Activated naive CD8-positive, alpha-beta T cell treated with anti-CD3 and anti-CD28 coated beads, Interleukin-2, amount 10 ng/mL, durations not matched to agents 7 days and 5 days (primary cell): ENCODE data around the gene ADAMTS10. TPM values are rescaled to one million over a fixed set of nuclear protein-coding genes. Genes with fewer than 3 reads are reported as not detected.
"Not testable (repeated sequence)": the region's sequence is repeated elsewhere in the genome, so short reads cannot be mapped to it uniquely, and the experiment has no call there.

ENCODE experiments used
- ATAC-seq: fragments of 150-1000 bp; cut with Tn5 transposase; one replicate; pipeline ENCODE4 v1.10.0; 2021; ENCODE audit warnings: low read depth, moderate library complexity
- POLR2A ChIA-PET: fragments of 350-600 bp; sonication (Branson Sonifier 250); formaldehyde crosslinking; loops from one replicate; lab custom pipeline; 2021; ENCODE audit warnings: antibody characterized with exemption; lab: Charles Lee
- DNase-seq: peaks from one replicate; pipeline ENCODE4 v3.0.0; 2021
- H3K27ac Mint-ChIP-seq: one replicate; pipeline ENCODE4 v1.8.0; 2022; ENCODE audit warnings: mild to moderate bottlenecking, mixed read lengths
- H3K27me3 Mint-ChIP-seq: one replicate; pipeline ENCODE4 v1.8.0; 2022; ENCODE audit warnings: mild to moderate bottlenecking, moderate library complexity, mixed read lengths
- H3K36me3 Mint-ChIP-seq: one replicate; pipeline ENCODE4 v1.8.0; 2021; ENCODE audit warnings: mild to moderate bottlenecking, mixed read lengths
- H3K4me1 Mint-ChIP-seq: one replicate; pipeline ENCODE4 v1.8.0; 2021; ENCODE audit warnings: mixed read lengths
- H3K4me3 Mint-ChIP-seq: one replicate; pipeline ENCODE4 v1.8.0; 2022; ENCODE audit warnings: mild to moderate bottlenecking, moderate library complexity, mixed read lengths
- H3K9me3 Mint-ChIP-seq: one replicate; pipeline ENCODE4 v1.8.0; 2021; ENCODE audit warnings: mixed read lengths
- total RNA-seq, 2 experiments: library from RNA; stranded (reverse); gene quantifications; one replicate each; pipeline ENCODE4 v1.2.3, GENCODE V29; 2021

ADAMTS10 gene
- total RNA-seq, 2 experiments from 2014 or later: 40.3 to 41.3 TPM

DNA sequence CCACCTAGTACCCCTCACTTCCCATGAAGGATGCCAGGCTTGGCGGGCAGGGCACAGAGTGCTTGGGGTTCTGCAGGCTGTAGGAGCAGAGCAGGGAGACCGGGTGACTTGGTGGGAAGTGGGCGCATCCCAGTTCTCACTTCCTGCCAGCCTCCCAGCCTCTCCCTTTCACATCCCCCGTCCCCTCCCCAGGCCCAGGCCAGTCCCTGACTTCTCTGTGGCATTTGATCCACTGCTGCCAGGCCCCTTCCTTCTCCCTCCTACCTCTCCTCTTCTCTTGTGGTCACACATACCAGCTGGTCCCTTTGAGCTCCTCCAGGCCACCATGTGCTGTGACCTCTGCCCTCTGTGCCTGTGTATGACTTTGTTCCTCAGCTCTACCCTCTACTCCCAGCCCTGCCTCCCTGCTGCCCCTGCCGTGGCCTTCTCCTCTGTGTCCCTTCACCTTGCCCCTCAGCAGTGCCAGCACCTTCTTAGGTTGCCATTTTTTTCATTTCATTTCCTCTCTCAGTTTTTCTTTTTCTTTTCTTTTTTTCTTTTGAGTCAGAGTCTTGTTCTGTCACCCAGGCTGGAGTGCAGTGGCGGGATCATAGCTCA is 52.8 kb downstream of the ADAMTS10 start:
- ATAC-seq: peak; percentile 26
- no peak for DNase-seq
- Mint-ChIP-seq H3K27me3 (no peaks in the 10 kb centered on the region), H3K36me3 (peaks cover 38% of the 10 kb centered on the region), H3K4me3 (no peak overlapping the region), H3K4me1 (peaks cover 18% of the 10 kb centered on the region), H3K27ac (peak overlapping the region; percentile 80), H3K9me3 (no peaks in the 10 kb centered on the region)
- POLR2A ChIA-PET: interaction anchor here (0.6 kb wide), 1 partner anchor 43 kb away, joined by 3 read pairs; no protein-coding TSS in a partner anchor

DNA sequence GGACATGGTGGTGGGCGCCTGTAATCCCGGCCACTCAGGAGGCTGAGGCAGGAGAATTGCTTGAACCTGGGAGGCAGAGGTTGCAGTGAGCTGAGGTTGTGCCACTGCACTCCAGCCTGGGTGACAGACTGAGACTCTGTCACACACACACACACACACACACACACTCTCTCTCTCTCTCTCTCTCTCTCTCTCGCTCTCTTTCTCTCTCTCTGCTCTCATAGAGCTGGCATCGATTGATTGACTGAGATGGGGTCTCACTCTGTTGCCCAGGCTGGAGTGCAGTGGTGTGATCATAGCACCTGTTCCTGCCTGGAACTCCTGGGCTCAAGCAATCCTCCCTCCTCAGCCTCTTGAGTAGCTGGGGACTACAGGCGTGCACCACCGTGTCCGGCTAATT is 56.8 kb downstream of the ADAMTS10 start:
- peak overlapping the region; percentile 42 for H3K27ac Mint-ChIP-seq
- peaks cover 41% of the 10 kb centered on the region for H3K36me3 Mint-ChIP-seq
- DNase-seq, POLR2A ChIA-PET, H3K27me3 Mint-ChIP-seq, H3K9me3 Mint-ChIP-seq, ATAC-seq, H3K4me3 Mint-ChIP-seq: not testable (repeated sequence)
- H3K4me1 Mint-ChIP-seq: peaks cover 12% of the 10 kb centered on the region

- H3K9me3 Mint-ChIP-seq: no peaks in the 10 kb centered on the region
- peaks cover 5% of the 10 kb centered on the region for H3K4me1 Mint-ChIP-seq
- H3K27ac Mint-ChIP-seq: peak overlapping the region; percentile 17
- H3K4me3 Mint-ChIP-seq: no peak overlapping the region
- ATAC-seq (no peak), DNase-seq (no peak)
- H3K36me3 Mint-ChIP-seq: peaks cover 39% of the 10 kb centered on the region
- no peaks in the 10 kb centered on the region for H3K27me3 Mint-ChIP-seq
- POLR2A ChIA-PET: no interaction called here
These were observed 57.7 kb downstream of the ADAMTS10 start for GRCh38 chr19:8552810-8553209.

GRCh38 chr19:8550070-8550469 is 60.4 kb downstream of the ADAMTS10 start:
- no peaks in the 10 kb centered on the region for H3K27me3 Mint-ChIP-seq
- DNase-seq (no peak), ATAC-seq (no peak)
- POLR2A ChIA-PET: interaction anchor here (1.5 kb wide), 1 partner anchor 19 kb away, joined by 4 read pairs; no protein-coding TSS in a partner anchor
- H3K36me3 Mint-ChIP-seq: peaks cover 44% of the 10 kb centered on the region
- peaks cover 2% of the 10 kb centered on the region for H3K4me1 Mint-ChIP-seq
- H3K9me3 Mint-ChIP-seq: no peaks in the 10 kb centered on the region
- no peak overlapping the region for H3K4me3 Mint-ChIP-seq
- H3K27ac Mint-ChIP-seq: no peak overlapping the region

DNA sequence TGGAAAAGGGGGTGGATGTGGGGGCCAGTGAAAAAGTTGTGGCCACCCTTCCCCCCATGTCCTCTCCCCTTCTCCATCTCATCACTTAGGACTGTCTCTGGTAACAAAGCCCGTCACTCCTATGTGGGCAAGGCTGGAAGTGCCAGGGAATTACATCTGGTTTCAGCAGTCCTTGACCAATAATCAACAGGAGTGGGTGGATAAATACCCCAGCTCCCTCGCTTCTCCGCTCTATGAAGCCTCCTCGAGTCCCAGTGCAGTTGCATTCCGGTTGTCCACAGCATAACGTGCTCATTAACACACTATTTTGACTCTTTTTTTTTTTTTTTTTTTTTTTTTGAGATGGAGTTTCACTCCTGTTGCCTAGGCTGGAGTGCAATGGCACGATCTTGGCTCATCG is 64.8 kb downstream of the ADAMTS10 start:
- DNase-seq (no peak), ATAC-seq (no peak)
- Mint-ChIP-seq H3K4me1 (no peaks in the 10 kb centered on the region), H3K4me3 (no peak overlapping the region), H3K27ac (no peak overlapping the region), H3K9me3 (no peaks in the 10 kb centered on the region), H3K27me3 (no peaks in the 10 kb centered on the region), H3K36me3 (peaks cover 28% of the 10 kb centered on the region)
- POLR2A ChIA-PET: interaction anchor here (1.2 to 1.6 kb wide), 3 partner anchors 25 to 59 kb away, joined by 3 to 4 read pairs (median 3); partner anchors contain the start of gene MYO1F

DNA sequence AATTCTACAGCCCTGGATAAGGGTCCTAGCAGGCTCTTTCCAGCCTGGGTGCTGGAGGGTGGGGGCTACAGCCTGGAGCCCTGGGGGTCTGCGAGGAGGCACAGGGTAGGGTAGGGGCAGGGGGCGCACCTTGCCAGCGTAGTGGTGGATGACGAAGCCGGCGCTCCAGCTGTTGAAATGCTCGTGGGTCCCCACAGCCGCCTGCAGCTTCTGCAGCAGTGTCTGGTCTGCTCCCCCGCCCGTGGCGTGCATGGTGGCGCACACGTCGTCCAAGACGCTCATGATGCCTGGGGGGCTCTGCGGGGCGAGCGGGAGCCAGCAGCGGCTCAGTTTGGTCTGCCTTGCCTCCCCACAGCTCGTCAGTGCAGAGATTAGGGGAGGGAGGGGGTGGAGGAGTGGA is 66.3 kb downstream of the ADAMTS10 start:
- H3K36me3 Mint-ChIP-seq: peaks cover 29% of the 10 kb centered on the region
- H3K4me3 Mint-ChIP-seq: no peak overlapping the region
- no peak for DNase-seq
- no peak overlapping the region for H3K27ac Mint-ChIP-seq
- no peaks in the 10 kb centered on the region for H3K9me3 Mint-ChIP-seq
- no peak for ATAC-seq
- no peaks in the 10 kb centered on the region for H3K27me3 Mint-ChIP-seq
- no peaks in the 10 kb centered on the region for H3K4me1 Mint-ChIP-seq
- POLR2A ChIA-PET: interaction anchor here (0.5 to 0.6 kb wide), 2 partner anchors 62 to 116 kb away, joined by 5 to 11 read pairs; no protein-coding TSS in a partner anchor

DNA sequence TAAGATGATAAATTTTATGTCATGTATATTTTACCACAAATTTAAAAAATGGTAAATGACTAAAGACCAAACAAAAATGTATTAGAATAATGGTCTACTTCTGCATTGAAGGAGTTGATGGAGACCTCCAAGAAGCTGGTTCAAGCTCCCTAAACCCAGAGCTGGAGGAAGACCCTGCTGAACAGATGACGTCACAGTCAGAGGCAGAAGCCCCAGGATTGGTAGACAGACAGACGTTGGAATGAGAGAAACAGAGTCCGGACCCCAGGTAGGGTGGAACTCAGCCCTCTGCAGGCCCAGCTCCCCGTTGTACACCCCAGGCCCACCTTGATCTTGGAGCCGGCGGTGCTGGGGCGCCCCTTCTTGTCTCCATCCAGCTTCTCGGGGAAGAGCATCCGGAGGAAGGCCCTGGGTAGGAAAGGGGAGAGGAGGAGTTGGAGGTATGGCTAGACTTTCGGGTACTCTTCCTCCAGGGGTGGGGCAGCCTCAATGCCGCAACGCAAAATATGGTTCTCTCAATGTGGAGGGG is 70.8 kb downstream of the ADAMTS10 start:
- POLR2A ChIA-PET: interaction anchor here (1.1 kb wide), 1 partner anchor 22 kb away, joined by 4 read pairs; no protein-coding TSS in a partner anchor
- Mint-ChIP-seq H3K4me1 (no peaks in the 10 kb centered on the region), H3K27me3 (no peaks in the 10 kb centered on the region), H3K36me3 (peaks cover 37% of the 10 kb centered on the region), H3K27ac (no peak overlapping the region), H3K4me3 (no peak overlapping the region), H3K9me3 (no peaks in the 10 kb centered on the region)
- DNase-seq (no peak), ATAC-seq (no peak)

DNA sequence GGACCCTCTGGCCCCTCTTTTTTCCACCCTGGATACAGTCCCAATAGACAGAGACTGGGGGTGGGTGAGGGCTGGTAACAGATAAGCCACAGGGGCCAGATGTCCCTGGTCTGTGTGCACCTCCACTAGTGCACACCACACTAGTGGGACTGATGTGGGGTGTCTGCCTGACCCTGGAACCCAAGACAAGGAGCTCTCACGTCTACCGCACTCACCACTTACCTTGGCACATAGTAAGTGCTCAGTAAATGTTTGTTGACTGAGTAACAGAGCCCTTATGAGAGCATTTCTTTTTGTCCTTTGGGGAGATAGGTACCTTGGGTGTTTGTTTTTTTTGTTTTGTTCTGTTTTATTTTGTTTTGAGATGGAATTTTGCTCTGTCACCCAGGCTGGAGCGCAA is 73.4 kb downstream of the ADAMTS10 start:
- POLR2A ChIA-PET: no interaction called here
- Mint-ChIP-seq H3K9me3 (no peaks in the 10 kb centered on the region), H3K36me3 (peaks cover 41% of the 10 kb centered on the region), H3K4me3 (no peak overlapping the region), H3K27ac (no peak overlapping the region), H3K27me3 (no peaks in the 10 kb centered on the region), H3K4me1 (no peaks in the 10 kb centered on the region)
- no peak for DNase-seq
- no peak for ATAC-seq

DNA sequence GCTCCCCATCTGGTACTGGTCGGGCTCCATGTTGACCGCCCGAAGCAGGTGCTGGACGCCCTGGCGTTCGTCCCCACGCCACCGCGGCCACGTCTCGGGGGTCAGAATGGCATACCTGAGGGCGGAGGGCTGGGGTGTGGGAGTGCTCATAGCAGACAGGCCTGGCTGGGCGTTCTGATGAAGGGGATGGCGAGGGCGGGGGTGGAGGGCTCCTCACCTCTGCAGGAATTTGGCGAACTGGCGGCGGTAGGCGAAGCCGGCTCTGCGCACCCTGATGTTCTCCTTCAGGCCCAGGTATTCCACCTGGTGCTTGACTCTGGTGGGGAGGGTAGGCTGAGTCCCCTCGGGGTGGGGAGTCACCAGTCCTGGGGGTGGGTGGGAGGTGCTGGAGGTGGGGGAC is 74.2 kb downstream of the ADAMTS10 start:
- H3K4me1 Mint-ChIP-seq: no peaks in the 10 kb centered on the region
- no peaks in the 10 kb centered on the region for H3K9me3 Mint-ChIP-seq
- no peaks in the 10 kb centered on the region for H3K27me3 Mint-ChIP-seq
- no peak overlapping the region for H3K27ac Mint-ChIP-seq
- peaks cover 42% of the 10 kb centered on the region for H3K36me3 Mint-ChIP-seq
- no peak for ATAC-seq
- no peak for DNase-seq
- H3K4me3 Mint-ChIP-seq: no peak overlapping the region
- POLR2A ChIA-PET: no interaction called here

- Mint-ChIP-seq H3K27ac (no peak overlapping the region), H3K36me3 (peaks cover 70% of the 10 kb centered on the region), H3K27me3 (no peaks in the 10 kb centered on the region), H3K9me3 (no peaks in the 10 kb centered on the region), H3K4me1 (no peaks in the 10 kb centered on the region), H3K4me3 (no peak overlapping the region)
- DNase-seq: no peak
- POLR2A ChIA-PET: no interaction called here
- no peak for ATAC-seq
These were observed 78.3 kb downstream of the ADAMTS10 start for GRCh38 chr19:8532225-8532624.

- no peaks in the 10 kb centered on the region for H3K4me1 Mint-ChIP-seq
- H3K36me3 Mint-ChIP-seq: peaks cover 70% of the 10 kb centered on the region
- POLR2A ChIA-PET: interaction anchor here (0.6 kb wide), 1 partner anchor 15 kb away, joined by 6 read pairs; no protein-coding TSS in a partner anchor
- no peak overlapping the region for H3K27ac Mint-ChIP-seq
- no peak overlapping the region for H3K4me3 Mint-ChIP-seq
- no peak for DNase-seq
- H3K9me3 Mint-ChIP-seq: no peaks in the 10 kb centered on the region
- no peak for ATAC-seq
- no peaks in the 10 kb centered on the region for H3K27me3 Mint-ChIP-seq
These were observed 79.0 kb downstream of the ADAMTS10 start for GRCh38 chr19:8531470-8531869.

Other genes with a start within 250 kb of the ADAMTS10 start
- under 1 TPM in 1 of 2 experiments, not detected in 1; 0.64 TPM for gene ANGPTL4, start 246.6 kb downstream of the ADAMTS10 start, total RNA-seq
- 100 to 1,000 TPM in 1 of 2 experiments, 10 to 100 TPM in 1; 98.8 to 103 TPM for gene RAB11B, start 220.4 kb downstream of the ADAMTS10 start, total RNA-seq
- gene MARCHF2, start 197.4 kb downstream of the ADAMTS10 start, total RNA-seq: 10 to 100 TPM; 23.9 to 25.0 TPM
- gene HNRNPM, start 165.7 kb downstream of the ADAMTS10 start, total RNA-seq: 100 to 1,000 TPM; 188 to 198 TPM
- 1 to 10 TPM; 2.3 to 2.5 TPM for gene PRAM1, start 108.1 kb downstream of the ADAMTS10 start, total RNA-seq
- 10 to 100 TPM; 38.2 to 40.5 TPM for gene ZNF414, start 96.5 kb downstream of the ADAMTS10 start, total RNA-seq
- 100 to 1,000 TPM; 306 to 332 TPM for gene MYO1F, start 33.3 kb downstream of the ADAMTS10 start, total RNA-seq
- gene NFILZ, start 19.9 kb upstream of the ADAMTS10 start, total RNA-seq: not detected
- not detected for gene ACTL9, start 88.1 kb upstream of the ADAMTS10 start, total RNA-seq
- not detected for gene OR2Z1, start 110.9 kb upstream of the ADAMTS10 start, total RNA-seq
- 10 to 100 TPM; 35.0 to 36.4 TPM for gene ZNF558, start 221.6 kb upstream of the ADAMTS10 start, total RNA-seq
- not detected for gene MBD3L1, start 221.7 kb upstream of the ADAMTS10 start, total RNA-seq